Activated CD8-positive, alpha-beta T cell treated with anti-CD3 and anti-CD28 coated beads for 36 hours (primary cell): ENCODE results near the gene NFKBIA. TPM values are rescaled to one million over a fixed set of nuclear protein-coding genes. Genes with fewer than 3 reads are reported as not detected.
"Not testable (repeated sequence)": the region's sequence is repeated elsewhere in the genome, so short reads cannot be mapped to it uniquely, and the experiment has no call there.

Experiments
- ATAC-seq: fragments of 200-7000 bp; cut with Tn5 transposase; one replicate; pipeline ENCODE4 v1.10.0; 2021; ENCODE audit warnings: mild to moderate bottlenecking, moderate library complexity
- CTCF ChIA-PET: fragments of 350-600 bp; sonication (Branson Sonifier 250); formaldehyde crosslinking; loops from one replicate; lab custom pipeline; 2021; ENCODE audit warnings: antibody characterized with exemption; lab: Charles Lee
- POLR2A ChIA-PET: fragments of 350-600 bp; sonication (Branson Sonifier 250); formaldehyde crosslinking; loops from one replicate; lab custom pipeline; 2021; ENCODE audit warnings: antibody characterized with exemption; lab: Charles Lee
- DNase-seq: peaks from one replicate; pipeline ENCODE4 v3.0.0-alpha.2; 2020
- H3K27ac Mint-ChIP-seq: one replicate; pipeline ENCODE4 v1.8.0; 2021; ENCODE audit warnings: mild to moderate bottlenecking, mixed read lengths
- H3K27me3 Mint-ChIP-seq: one replicate; pipeline ENCODE4 v1.8.0; 2021; ENCODE audit warnings: mixed read lengths
- H3K36me3 Mint-ChIP-seq: one replicate; pipeline ENCODE4 v1.8.0; 2021; ENCODE audit warnings: low read depth, mixed read lengths
- H3K4me1 Mint-ChIP-seq: one replicate; pipeline ENCODE4 v1.8.0; 2021; ENCODE audit warnings: low read depth, mixed read lengths
- H3K4me3 Mint-ChIP-seq: one replicate; pipeline ENCODE4 v1.8.0; 2021; ENCODE audit warnings: mild to moderate bottlenecking, moderate library complexity, mixed read lengths
- H3K9me3 Mint-ChIP-seq: one replicate; pipeline ENCODE4 v1.8.0; 2021; ENCODE audit warnings: mixed read lengths
- CTCF ChIP-seq: fragments of 200-600 bp; IDR thresholded peaks from one replicate; pipeline ENCODE4 v1.8.0; 2022; ENCODE audit warnings: antibody characterized with exemption, mild to moderate bottlenecking
- intact Hi-C: fragments of 100-400 bp; cut with micrococcal nuclease; formaldehyde crosslinking; loops from one replicate; pipeline ENCODE4 v1.10.0; 2022
- total RNA-seq, 2 experiments: library from RNA; stranded (reverse); gene quantifications; one replicate each; pipeline ENCODE4 v1.2.3, GENCODE V29; 2021

The NFKBIA gene
- total RNA-seq, 2 experiments from 2014 or later: 218 to 227 TPM

- Mint-ChIP-seq H3K4me1 (peaks cover 47% of the 10 kb centered on the region), H3K9me3 (no peaks in the 10 kb centered on the region), H3K27ac (no peak overlapping the region), H3K4me3 (no peak overlapping the region), H3K36me3 (no peaks in the 10 kb centered on the region), H3K27me3 (no peaks in the 10 kb centered on the region)
- CTCF ChIA-PET: no interaction called here
- DNase-seq (no peak), ATAC-seq (no peak)
- TF ChIP-seq CTCF: no peak
- intact Hi-C loops: no loop called here
- POLR2A ChIA-PET: interaction anchor here (10.2 kb wide), 1 partner anchor 41 kb away, joined by 150 read pairs; the partner anchor contains the start of gene NFKBIA
These were observed 42.1 kb downstream of the NFKBIA start for GRCh38 chr14:35362450-35362849.

- H3K36me3 Mint-ChIP-seq: no peaks in the 10 kb centered on the region
- no peaks in the 10 kb centered on the region for H3K9me3 Mint-ChIP-seq
- no peaks in the 10 kb centered on the region for H3K27me3 Mint-ChIP-seq
- H3K4me3 Mint-ChIP-seq: no peak overlapping the region
- no peak for ATAC-seq
- DNase-seq: no peak
- intact Hi-C loops: no loop called here
- TF ChIP-seq CTCF: no peak
- peaks cover 44% of the 10 kb centered on the region for H3K4me1 Mint-ChIP-seq
- no peak overlapping the region for H3K27ac Mint-ChIP-seq
- CTCF ChIA-PET: no interaction called here
- POLR2A ChIA-PET: interaction anchor here (1.0 kb wide), 2 partner anchors 39 to 42 kb away, joined by 3 to 5 read pairs; no protein-coding TSS in a partner anchor
These were observed 43.4 kb downstream of the NFKBIA start for GRCh38 chr14:35361141-35361480.

DNA sequence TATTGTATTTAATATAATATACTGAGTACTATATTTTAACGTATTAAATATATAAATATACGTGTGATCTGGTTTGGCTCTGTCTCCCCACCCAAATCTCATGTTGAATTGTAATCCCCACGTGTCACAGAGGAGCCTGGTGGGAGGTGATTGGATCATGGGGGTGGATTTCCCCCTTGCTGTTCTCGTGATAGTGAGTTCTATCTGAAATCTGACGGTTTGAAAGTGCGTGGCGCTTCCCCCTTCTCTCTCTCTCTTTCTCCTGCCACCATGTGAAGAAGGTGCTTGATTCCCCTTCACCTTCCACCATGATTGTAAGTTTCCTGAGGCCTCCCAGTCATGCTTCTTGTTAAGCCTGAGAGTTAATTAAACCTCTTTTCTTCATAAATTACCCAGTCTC is 44.9 kb downstream of the NFKBIA start:
- POLR2A ChIA-PET, intact Hi-C loops, H3K36me3 Mint-ChIP-seq, H3K27me3 Mint-ChIP-seq, DNase-seq, H3K9me3 Mint-ChIP-seq, H3K4me3 Mint-ChIP-seq, ATAC-seq, H3K27ac Mint-ChIP-seq, CTCF ChIA-PET: not testable (repeated sequence)
- peaks cover 37% of the 10 kb centered on the region for H3K4me1 Mint-ChIP-seq

DNA sequence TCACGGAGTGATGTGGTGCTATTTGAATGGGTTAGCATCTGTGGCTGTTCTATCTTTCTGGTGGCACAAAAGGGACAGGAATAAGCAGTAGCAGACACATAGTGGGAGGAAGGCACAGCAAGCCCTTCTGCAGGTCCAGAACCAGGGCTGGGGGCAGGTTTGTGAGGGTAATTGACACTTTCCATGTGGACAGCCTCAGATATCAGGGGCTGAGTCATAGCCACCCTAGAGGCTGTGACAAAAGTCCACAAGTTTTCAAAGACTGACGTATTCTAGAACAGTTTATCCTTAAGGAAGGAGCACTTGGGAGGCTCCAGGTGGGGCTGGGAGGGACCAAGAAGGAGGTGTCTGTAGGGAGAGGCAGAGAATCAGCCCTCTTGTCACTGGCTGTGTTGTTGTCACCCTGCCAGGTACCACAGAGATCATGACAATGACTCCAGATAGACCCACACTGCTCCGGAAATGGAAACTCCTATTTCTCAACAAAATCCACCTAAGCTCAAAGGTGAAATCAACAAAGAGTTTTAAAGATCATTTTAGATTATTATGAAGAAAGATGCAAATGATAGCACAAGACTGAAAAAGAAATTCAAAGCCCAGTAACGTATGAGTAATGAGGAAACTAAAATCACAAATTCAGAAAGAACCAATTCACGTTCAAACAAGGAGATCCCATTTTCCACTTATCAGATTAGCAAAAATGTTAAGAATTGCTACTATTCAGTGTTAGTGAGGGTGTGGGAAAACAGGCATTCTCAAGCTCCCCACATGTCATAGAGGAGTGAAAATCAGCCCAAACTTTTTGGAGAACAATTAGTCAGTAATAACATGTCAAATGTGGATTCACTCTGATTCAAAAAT is 48.3 kb downstream of the NFKBIA start:
- peak overlapping the region; percentile 85 for H3K27ac Mint-ChIP-seq
- H3K4me1 Mint-ChIP-seq: peaks cover 43% of the 10 kb centered on the region
- ChIA-PET POLR2A (interaction anchor here (0.8 to 2.5 kb wide), 8 partner anchors 9 to 373 kb away, joined by 3 to 18 read pairs (median 4); partner anchors contain the start of genes PSMA6 and SRP54), CTCF (interaction anchor here (1.4 to 2.0 kb wide), 3 partner anchors 9 to 49 kb away, joined by 3 to 10 read pairs (median 8); partner anchors contain the start of gene NFKBIA)
- intact Hi-C loops: no loop called here
- peak overlapping the region; percentile 8 for H3K4me3 Mint-ChIP-seq
- H3K36me3 Mint-ChIP-seq: no peaks in the 10 kb centered on the region
- peak; percentile 75 for DNase-seq
- no peak for TF ChIP-seq CTCF
- H3K27me3 Mint-ChIP-seq: no peaks in the 10 kb centered on the region
- no peaks in the 10 kb centered on the region for H3K9me3 Mint-ChIP-seq
- ATAC-seq: peak; percentile 74

GRCh38 chr14:35355235-35355634 is 49.3 kb downstream of the NFKBIA start:
- H3K36me3 Mint-ChIP-seq, H3K4me3 Mint-ChIP-seq, intact Hi-C loops, H3K9me3 Mint-ChIP-seq, H3K27me3 Mint-ChIP-seq, DNase-seq, ATAC-seq, CTCF ChIA-PET: not testable (repeated sequence)
- POLR2A ChIA-PET: interaction anchor here (2.0 to 2.3 kb wide), 2 partner anchors 10 to 13 kb away, joined by 6 to 7 read pairs; no protein-coding TSS in a partner anchor
- Mint-ChIP-seq H3K4me1 (peaks cover 35% of the 10 kb centered on the region), H3K27ac (peak overlapping the region; percentile 11)
